HepG2 (cell line): ENCODE measurements around the gene RESP18. TPM values are rescaled to one million over a fixed set of nuclear protein-coding genes. Genes with fewer than 3 reads are reported as not detected.

ENCODE experiments used
- ATAC-seq: fragments of 200-7000 bp; cut with Tn5 transposase; 3 replicates; pipeline ENCODE4 v1.9.1; 2020; ENCODE audit warnings: mild to moderate bottlenecking, moderate library complexity
- BruUV-seq: library from RNA; stranded (reverse); fragments of 400-500 nt; replicated peaks from 2 replicates; lab custom pipeline; 2021; lab: Mats Ljungman, UMichigan
- CTCF ChIA-PET: fragments of 300-600 bp; formaldehyde crosslinking; extraction: SDS; loops from one replicate; lab custom pipeline; 2021; ENCODE audit warnings: low total read pairs, inconsistent platforms, low intra/inter-chr PET ratio; lab: Yijun Ruan, JAX
- POLR2A ChIA-PET: fragments of 350-600 bp; sonication (Branson Sonifier 250); formaldehyde crosslinking; loops from one replicate; lab custom pipeline; 2020; ENCODE audit warnings: antibody characterized with exemption, inconsistent platforms; lab: Yijun Ruan, JAX
- DNase-seq: peaks from one replicate; pipeline ENCODE4 v3.0.0-alpha.2; 2015; ENCODE audit warnings: low spot score
- FAIRE-seq: peaks from 3 replicates; lab custom pipeline; 2011; peaks lifted over from hg19 to GRCh38; lab: Jason Lieb, UNC
- H2AFZ ChIP-seq: one replicate; pipeline ENCODE4 v1.6.1; 2011; ENCODE audit warnings: low read length, inconsistent platforms
- H3K27ac ChIP-seq: fragments of 300-600 bp; 3 replicates; pipeline ENCODE4 v1.8.0; 2011; ENCODE audit warnings: mixed run types, mild to moderate bottlenecking, mixed read lengths, low read length, inconsistent platforms; ENCODE audit not compliant: insufficient read depth; ENCODE audit errors: extremely low read length
- H3K27me3 ChIP-seq, 2 experiments: fragments of 200-600 bp in 1 of 2; 2 replicates in 1 of 2; 3 replicates in 1 of 2; pipeline versions ENCODE4 v1.6.0 to v1.8.0; 2011; ENCODE audit warnings: low read length in 2 of 2, mild to moderate bottlenecking in 2 of 2, moderate library complexity in 2 of 2, inconsistent platforms in 1 of 2; ENCODE audit not compliant: insufficient read depth in 2 of 2, control insufficient read depth in 1 of 2
- H3K36me3 ChIP-seq, 2 experiments: fragments of 200-600 bp in 1 of 2; replicated peaks in 1 of 2; 2 replicates in 1 of 2; 3 replicates in 1 of 2; pipeline versions ENCODE4 v1.5.1 to v1.8.0; 2011; ENCODE audit warnings: low read length in 2 of 2, inconsistent platforms in 1 of 2; ENCODE audit not compliant: insufficient read depth in 2 of 2, control insufficient read depth in 1 of 2
- H3K4me1 ChIP-seq: 2 replicates; pipeline ENCODE4 v1.5.1; 2012; ENCODE audit warnings: low read length, inconsistent platforms; ENCODE audit not compliant: insufficient read depth
- H3K4me2 ChIP-seq: 2 replicates; pipeline ENCODE4 v1.6.0; 2011; ENCODE audit warnings: low read depth, low read length, inconsistent platforms
- H3K4me3 ChIP-seq, 3 experiments: fragments of 200-600 bp in 1 of 3; sonication (generic), shearing (Covaris generic) in 1 of 3; replicated peaks in 1 of 3; 2 replicates each; pipeline ENCODE4 v1.5.1; 2011 to 2016; ENCODE audit warnings: low read length in 3 of 3, inconsistent platforms in 2 of 3, low read depth in 2 of 3, mild to moderate bottlenecking in 2 of 3, control low read depth in 1 of 3, mixed read lengths in 1 of 3; ENCODE audit not compliant: insufficient read depth in 1 of 3
- H3K79me2 ChIP-seq: one replicate; pipeline ENCODE4 v1.6.1; 2011; ENCODE audit warnings: low read length, inconsistent platforms; ENCODE audit not compliant: insufficient read depth
- H3K9ac ChIP-seq: 2 replicates; pipeline ENCODE4 v1.6.0; 2011; ENCODE audit warnings: mild to moderate bottlenecking, low read depth, low read length, inconsistent platforms; ENCODE audit not compliant: insufficient read depth
- H3K9me3 ChIP-seq: 2 replicates; pipeline ENCODE4 v1.5.1; 2012; ENCODE audit warnings: mild to moderate bottlenecking, low read length
- H4K20me1 ChIP-seq: 2 replicates; pipeline ENCODE4 v1.6.0; 2011; ENCODE audit warnings: inconsistent platforms, mild to moderate bottlenecking, low read length, moderate library complexity; ENCODE audit not compliant: insufficient read depth
- CREM ChIP-seq, 2 experiments: sonication (generic) in 1 of 2; formaldehyde crosslinking in 1 of 2; IDR thresholded peaks; 2 replicates each; pipeline versions ENCODE4 v1.4.0 to v1.6.1; 2016 to 2020; ENCODE audit warnings: antibody characterized with exemption in 1 of 2, mild to moderate bottlenecking in 1 of 2, missing genetic modification reagents in 1 of 2
- DR1 ChIP-seq: sonication (generic); formaldehyde crosslinking; IDR thresholded peaks from 2 replicates; pipeline ENCODE4 v1.8.0; 2021; ENCODE audit warnings: mild to moderate bottlenecking, missing genetic modification reagents, inconsistent platforms
- ERF ChIP-seq: IDR thresholded peaks from 2 replicates; pipeline ENCODE4 v1.6.1; 2018; ENCODE audit warnings: missing biosample characterization, missing genetic modification reagents
- HNRNPK ChIP-seq: fragments of 200-400 bp; formaldehyde crosslinking; IDR thresholded peaks from 2 replicates; pipeline ENCODE4 v1.6.1; 2018; ENCODE audit warnings: low read length, low read depth, moderate library complexity, mild to moderate bottlenecking; ENCODE audit not compliant: poor library complexity, severe bottlenecking
- NFATC3 ChIP-seq: sonication (generic); formaldehyde crosslinking; IDR thresholded peaks from 2 replicates; pipeline ENCODE4 v1.5.1; 2020; ENCODE audit warnings: mild to moderate bottlenecking, missing genetic modification reagents
- SP4 ChIP-seq: sonication (generic); formaldehyde crosslinking; IDR thresholded peaks from 2 replicates; pipeline ENCODE4 v1.8.1; 2023; ENCODE audit warnings: mild to moderate bottlenecking, missing genetic modification reagents
- ZBTB38 ChIP-seq: sonication (generic); formaldehyde crosslinking; IDR thresholded peaks from 2 replicates; pipeline ENCODE4 v1.5.1; 2020; ENCODE audit warnings: mild to moderate bottlenecking, missing genetic modification reagents
- ZNF501 ChIP-seq: sonication (generic); formaldehyde crosslinking; IDR thresholded peaks from 2 replicates; pipeline ENCODE4 v1.5.1; 2020; ENCODE audit warnings: mild to moderate bottlenecking, moderate library complexity, missing genetic modification reagents
- ZNF567 ChIP-seq: sonication (generic); formaldehyde crosslinking; IDR thresholded peaks from 2 replicates; pipeline ENCODE4 v1.8.1; 2023; ENCODE audit warnings: mild to moderate bottlenecking, missing genetic modification reagents, borderline replicate concordance
- ZNF780A ChIP-seq: sonication (generic); formaldehyde crosslinking; IDR thresholded peaks from 2 replicates; pipeline ENCODE4 v1.8.0; 2022; ENCODE audit warnings: mild to moderate bottlenecking, missing genetic modification reagents, moderate library complexity
- WGBS: methylation state at CpG from one replicate; pipeline ENCODE4 v1.1.6; 2017; ENCODE audit warnings: low lambda C conversion rate; 5-methylcytosine and 5-hydroxymethylcytosine counted together
- in situ Hi-C: cut with HindIII; loops from 2 replicates; pipeline ENCODE4 v1.10.0; 2017; ENCODE audit warnings: low pct_unique_long_range_greater_than_20kb; ENCODE audit not compliant: extremely low pct_ligation_motif_present
- intact Hi-C: fragments of 100-400 bp; cut with micrococcal nuclease; formaldehyde crosslinking; loops from one replicate; pipeline ENCODE4 v1.10.0; 2022; ENCODE audit not compliant: unreplicated experiment
- polyA plus RNA-seq, 8 experiments: library from polyadenylated mRNA; depleted of rRNA in 3 of 8; stranded (reverse) in 7 of 8; unstranded in 1 of 8; fragments of >200 nt; fragmentation: Illumina TruSeq in 4 of 8; extraction: Trizol in 4 of 8; gene quantifications; 2 replicates each; pipeline versions ENCODE4 v1.2.1 to v1.2.3, GENCODE V29; 2011 to 2016; ENCODE audit warnings: low read depth in 4 of 8, missing spikeins in 1 of 8, mixed read lengths in 1 of 8; ENCODE audit not compliant: insufficient read depth in 1 of 8
- total RNA-seq, 5 experiments: library from RNA; depleted of rRNA; stranded (reverse); fragments of >200 nt; fragmentation: Illumina TruSeq; extraction: Trizol; gene quantifications; 2 replicates each; pipeline ENCODE4 v1.2.3, GENCODE V29; 2016; ENCODE audit warnings: low read depth in 1 of 5
- TF ChIP-seq, protein P1 (sequence below): sonication (generic); formaldehyde crosslinking; IDR thresholded peaks from 2 replicates; pipeline ENCODE4 v1.5.0; 2020; ENCODE audit warnings: mild to moderate bottlenecking, low read depth, missing genetic modification reagents, borderline replicate concordance
- TF ChIP-seq, protein P2 (sequence below): sonication (generic); formaldehyde crosslinking; IDR thresholded peaks from 2 replicates; pipeline ENCODE4 v1.5.0; 2020; ENCODE audit warnings: mild to moderate bottlenecking, missing genetic modification reagents, moderate library complexity

RESP18 gene
- total and polyA plus RNA-seq, 2 of the 13 experiments (the other 11 are each of a cell fraction or from before 2014, with no cell fraction given): not detected

DNA sequence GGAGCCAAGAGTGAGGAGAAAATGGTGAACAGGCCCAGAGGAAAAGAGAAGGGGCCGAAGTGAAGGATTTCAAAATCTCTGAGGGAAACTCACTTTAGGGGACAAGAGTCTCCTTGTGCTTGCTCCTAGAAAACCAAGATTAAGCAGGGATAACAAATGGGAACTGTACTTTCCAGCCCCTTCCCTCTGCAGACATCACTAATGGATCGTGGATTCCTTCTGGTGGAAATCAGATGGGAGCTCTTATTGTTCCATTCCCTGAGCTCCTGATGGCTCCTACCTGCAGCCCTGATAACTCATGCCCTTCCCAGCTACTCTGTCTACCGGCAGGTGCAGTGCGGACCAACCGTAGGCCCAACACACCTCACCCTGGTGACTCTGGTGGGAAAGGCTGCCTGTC is 20.6 kb upstream of the RESP18 start:
- H3K27me3 ChIP-seq: peaks cover 0 to 63% of the 10 kb centered on the region in 2 experiments; a peak in 3 of 5 replicates
- CTCF ChIA-PET: interaction anchor here (1.9 kb wide), 1 partner anchor 193 kb away, joined by 7 read pairs; the partner anchor contains the start of gene NHEJ1
- intact Hi-C loops (no loop called here), in situ Hi-C loops (no loop called here)
- no peaks in the 10 kb centered on the region for H4K20me1 ChIP-seq
- no peak overlapping the region for H3K4me2 ChIP-seq
- WGBS: 43% methylated on average over 5 of the region's 5 CpGs
- no peaks in the 10 kb centered on the region for H3K79me2 ChIP-seq
- DNase-seq (no peak), FAIRE-seq (no peak), ATAC-seq (no peak)
- H3K4me1 ChIP-seq: no peaks in the 10 kb centered on the region
- POLR2A ChIA-PET: no interaction called here
- H3K27ac ChIP-seq: no peak overlapping the region
- no peak overlapping the region for H3K9ac ChIP-seq
- no peak overlapping the region for H3K4me3 ChIP-seq
- no peaks in the 10 kb centered on the region for H3K36me3 ChIP-seq
- H2AFZ ChIP-seq: no peak overlapping the region
- no TSS peak for BruUV-seq
- H3K9me3 ChIP-seq: no peaks in the 10 kb centered on the region
- TF ChIP-seq CREM (IDR thresholded peaks at IDR 0.05) (no peak), CREM (CRISPR knock-in tag; IDR thresholded peaks at IDR 0.05) (no peak), HNRNPK (no peak), NFATC3 (CRISPR knock-in tag) (no peak), SP4 (CRISPR knock-in tag) (no peak), ZBTB38 (CRISPR knock-in tag) (no peak)
- TF ChIP-seq, protein P1, sequence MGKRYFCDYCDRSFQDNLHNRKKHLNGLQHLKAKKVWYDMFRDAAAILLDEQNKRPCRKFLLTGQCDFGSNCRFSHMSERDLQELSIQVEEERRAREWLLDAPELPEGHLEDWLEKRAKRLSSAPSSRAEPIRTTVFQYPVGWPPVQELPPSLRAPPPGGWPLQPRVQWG: no peak
- TF ChIP-seq, all 625 proteins: peak for 0

DNA sequence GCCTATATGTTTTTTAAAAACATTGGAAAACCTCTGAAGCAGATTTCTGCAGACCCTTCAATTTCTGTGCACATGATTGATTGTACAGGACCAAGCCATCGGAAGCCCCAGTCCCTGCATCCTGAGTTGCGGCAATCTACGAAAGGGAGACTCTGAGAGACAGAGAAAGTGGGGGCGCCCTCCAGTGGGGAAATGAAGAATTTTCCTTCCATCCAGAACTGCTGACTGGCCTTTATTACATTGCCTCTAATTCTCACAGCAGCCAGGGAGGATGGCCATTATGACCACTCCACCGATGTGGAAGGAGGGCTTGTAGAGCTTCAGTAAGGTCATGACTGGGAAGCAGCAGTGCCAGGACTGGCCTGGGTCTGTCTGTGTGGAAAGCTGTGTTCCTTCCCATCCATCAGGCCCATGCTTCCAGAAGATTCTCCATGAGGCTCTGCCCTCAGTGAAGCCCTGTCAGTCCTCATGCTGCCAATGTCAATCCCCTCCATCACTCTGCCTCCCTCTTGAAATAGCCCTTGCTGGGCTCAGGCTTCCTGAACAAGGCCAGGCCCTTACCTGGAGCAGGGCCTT is 20.0 kb upstream of the RESP18 start:
- in situ Hi-C loops: no loop called here
- 9% methylated on average over 5 of the region's 5 CpGs for WGBS
- no peak overlapping the region for H3K4me2 ChIP-seq
- TF ChIP-seq ZNF567 (CRISPR knock-in tag) (no peak), ZNF780A (CRISPR knock-in tag) (no peak), DR1 (CRISPR knock-in tag) (no peak), ERF (CRISPR knock-in tag) (no peak), ZNF501 (0 out of 2 replicates have a peak, but pooled peaks have one; percentile 22)
- TF ChIP-seq, protein P2, sequence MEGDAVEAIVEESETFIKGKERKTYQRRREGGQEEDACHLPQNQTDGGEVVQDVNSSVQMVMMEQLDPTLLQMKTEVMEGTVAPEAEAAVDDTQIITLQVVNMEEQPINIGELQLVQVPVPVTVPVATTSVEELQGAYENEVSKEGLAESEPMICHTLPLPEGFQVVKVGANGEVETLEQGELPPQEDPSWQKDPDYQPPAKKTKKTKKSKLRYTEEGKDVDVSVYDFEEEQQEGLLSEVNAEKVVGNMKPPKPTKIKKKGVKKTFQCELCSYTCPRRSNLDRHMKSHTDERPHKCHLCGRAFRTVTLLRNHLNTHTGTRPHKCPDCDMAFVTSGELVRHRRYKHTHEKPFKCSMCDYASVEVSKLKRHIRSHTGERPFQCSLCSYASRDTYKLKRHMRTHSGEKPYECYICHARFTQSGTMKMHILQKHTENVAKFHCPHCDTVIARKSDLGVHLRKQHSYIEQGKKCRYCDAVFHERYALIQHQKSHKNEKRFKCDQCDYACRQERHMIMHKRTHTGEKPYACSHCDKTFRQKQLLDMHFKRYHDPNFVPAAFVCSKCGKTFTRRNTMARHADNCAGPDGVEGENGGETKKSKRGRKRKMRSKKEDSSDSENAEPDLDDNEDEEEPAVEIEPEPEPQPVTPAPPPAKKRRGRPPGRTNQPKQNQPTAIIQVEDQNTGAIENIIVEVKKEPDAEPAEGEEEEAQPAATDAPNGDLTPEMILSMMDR: peak; percentile 73

More for the DNA sequence above, 20.0 kb upstream of the RESP18 start:
- DNase-seq (peak; percentile 55), FAIRE-seq (peak; percentile 90), ATAC-seq (peak; percentile 89)
- no peaks in the 10 kb centered on the region for H3K4me1 ChIP-seq
- ChIA-PET CTCF (interaction anchor here (1.9 kb wide), 1 partner anchor 192 kb away, joined by 7 read pairs; the partner anchor contains the start of gene NHEJ1), POLR2A (no interaction called here)
- no peak overlapping the region for H3K27ac ChIP-seq
- no peaks in the 10 kb centered on the region for H3K79me2 ChIP-seq
- no peaks in the 10 kb centered on the region for H3K9me3 ChIP-seq
- no TSS peak for BruUV-seq
- H2AFZ ChIP-seq: no peak overlapping the region
- no peak overlapping the region for H3K4me3 ChIP-seq
- H3K9ac ChIP-seq: no peak overlapping the region
- intact Hi-C loops: loop anchor here (1.0 kb wide), 1 partner anchor 192 kb away; the partner anchor contains the start of gene NHEJ1
- no peaks in the 10 kb centered on the region for H3K36me3 ChIP-seq
- no peaks in the 10 kb centered on the region for H4K20me1 ChIP-seq
- H3K27me3 ChIP-seq: peaks cover 0 to 58% of the 10 kb centered on the region in 2 experiments; a peak in 3 of 5 replicates
